Esophagus muscularis mucosa (tissue), 4 donors: ENCODE data around the gene SDR42E1. TPM values are rescaled to one million over a fixed set of nuclear protein-coding genes. Genes with fewer than 3 reads are reported as not detected.

ENCODE experiments used
- DNase-seq: peaks from one replicate; pipeline ENCODE4 v3.0.0-alpha.2; 2017; ENCODE audit errors: extremely low spot score
- H3K27ac ChIP-seq, 4 donors: fragments of 200-600 bp; sonication (generic); replicated peaks in 1 of 4; 1 replicate in 3 of 4; 2 replicates in 1 of 4; pipeline ENCODE4 v1.5.1; 2016 to 2019; ENCODE audit warnings: mild to moderate bottlenecking in 1 of 4
- H3K27me3 ChIP-seq, 4 donors: fragments of 200-600 bp; sonication (generic); one replicate each; pipeline versions ENCODE4 v1.5.1 to v1.6.0; 2016 to 2019
- H3K36me3 ChIP-seq, 4 donors: fragments of 200-600 bp; sonication (generic); one replicate each; pipeline ENCODE4 v1.5.1; 2016 to 2019
- H3K4me1 ChIP-seq, 4 donors: fragments of 200-600 bp; sonication (generic); one replicate each; pipeline ENCODE4 v1.5.1; 2016 to 2019
- H3K4me3 ChIP-seq, 4 donors: fragments of 200-600 bp; sonication (generic); 1 replicate in 2 of 4; 2 replicates in 2 of 4; pipeline ENCODE4 v1.5.1; 2016 to 2019; ENCODE audit warnings: mild to moderate bottlenecking in 4 of 4, moderate library complexity in 1 of 4
- H3K9me3 ChIP-seq, 4 donors: fragments of 200-600 bp; sonication (generic); 1 replicate in 3 of 4; 2 replicates in 1 of 4; pipeline ENCODE4 v1.5.1; 2016 to 2019
- CTCF ChIP-seq, 3 experiments: fragments of 200-600 bp in 2 of 3; fragments of 450-650 bp in 1 of 3; sonication (generic) in 2 of 3; IDR thresholded peaks; one replicate each; pipeline ENCODE4 v1.5.1; 2017 to 2019; ENCODE audit warnings: antibody characterized with exemption in 3 of 3, mild to moderate bottlenecking in 2 of 3, moderate library complexity in 1 of 3
- EP300 ChIP-seq: sonication (generic); formaldehyde crosslinking; IDR thresholded peaks from one replicate; pipeline ENCODE4 v1.6.1; 2017; ENCODE audit warnings: antibody characterized with exemption
- POLR2A ChIP-seq: fragments of 450-650 bp; IDR thresholded peaks from one replicate; pipeline ENCODE4 v1.6.1; 2017; ENCODE audit warnings: antibody characterized with exemption, moderate library complexity, mild to moderate bottlenecking, low read depth
- POLR2AphosphoS5 ChIP-seq, 2 donors: sonication (generic); formaldehyde crosslinking; IDR thresholded peaks; one replicate each; pipeline ENCODE4 v1.6.1; 2017; ENCODE audit warnings: antibody characterized with exemption in 2 of 2
- WGBS: methylation state at CpG from one replicate; pipeline ENCODE4 v1.1.5; 2018; 5-methylcytosine and 5-hydroxymethylcytosine counted together
- intact Hi-C: fragments of 100-400 bp; cut with DNase I; formaldehyde crosslinking; loops from one replicate; pipeline ENCODE4 v1.15.1; 2023
- total RNA-seq, 4 donors: library from RNA; depleted of rRNA; stranded (reverse); fragments of >200 nt; gene quantifications; one replicate each; pipeline versions ENCODE4 v1.1.0 to v1.2.1, GENCODE V29; 2016

Gene SDR42E1
- total RNA-seq, 4 donors from 2014 or later, result 0.66 to 1.3 (median 1.00) TPM

DNA sequence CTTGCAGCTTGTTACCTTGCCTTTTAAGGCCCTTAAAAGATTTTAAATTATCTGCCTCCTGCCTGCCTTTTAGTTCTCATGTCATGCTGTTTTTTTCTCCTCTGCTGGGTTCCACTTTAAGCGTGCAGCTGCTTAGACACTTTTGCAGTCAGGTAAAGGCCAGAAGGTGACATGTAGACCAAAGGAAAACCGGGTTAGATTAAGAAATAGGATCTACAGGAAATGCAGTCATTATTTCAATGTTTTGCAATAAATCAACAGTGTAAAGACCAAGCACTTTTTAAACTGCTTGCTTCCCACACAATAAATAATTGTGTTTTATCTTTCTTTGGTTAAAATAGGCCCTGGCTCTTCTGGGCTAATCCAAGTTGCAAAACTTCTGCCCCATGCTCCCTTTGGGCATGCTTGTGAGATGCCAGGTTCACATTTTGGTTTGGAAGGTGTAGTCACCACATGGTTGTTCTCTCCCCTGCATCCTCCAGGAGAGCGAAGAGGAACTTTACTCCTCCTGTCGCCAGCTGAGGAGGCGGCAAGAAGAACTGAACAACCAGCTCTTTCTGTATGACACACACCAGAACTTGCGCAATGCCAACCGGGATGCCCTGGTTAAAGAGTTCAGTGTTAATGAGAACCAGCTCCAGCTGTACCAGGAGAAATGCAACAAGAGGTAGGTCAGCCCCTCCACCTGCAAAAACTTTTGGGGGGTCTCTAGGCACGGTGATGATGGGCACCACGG is 54.9 kb downstream of the SDR42E1 start:
- Histone ChIP-seq H3K9me3 (peaks cover 0 to 15% (median 4%) of the 10 kb centered on the region in 4 donors), H3K4me1 (no peaks in the 10 kb centered on the region), H3K27me3 (no peaks in the 10 kb centered on the region), H3K27ac (no peak overlapping the region), H3K4me3 (no peak overlapping the region), H3K36me3 (peaks cover 0 to 9% (median 3%) of the 10 kb centered on the region in 4 donors)
- intact Hi-C loops, result no loop called here
- TF ChIP-seq CTCF (IDR thresholded peaks at IDR 0.05) (no peak), POLR2A (no peak), EP300 (no peak), POLR2AphosphoS5 (IDR thresholded peaks at IDR 0.05) (no peak)
- no peak for DNase-seq
- 81% methylated on average over 9 of the region's 9 CpGs for whole genome bisulfite sequencing

DNA sequence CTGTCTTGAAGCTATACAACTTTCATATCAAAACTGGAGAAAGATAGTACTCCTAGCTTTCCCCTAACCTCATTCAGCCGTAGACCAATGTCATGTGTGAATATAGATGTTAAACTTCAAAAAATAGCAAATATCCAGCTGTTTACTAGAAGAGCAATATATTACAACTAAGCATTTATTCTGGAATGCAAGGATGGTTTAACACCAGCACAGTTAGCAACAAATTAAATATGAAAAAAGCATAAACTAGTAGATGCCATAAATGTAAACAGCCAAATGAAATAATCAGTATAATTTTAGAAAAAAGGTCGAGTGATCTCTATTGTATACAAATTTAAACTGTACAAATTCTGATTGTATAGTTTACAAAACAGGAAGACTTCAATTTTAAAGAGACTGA is 59.7 kb downstream of the SDR42E1 start:
- TF ChIP-seq POLR2A, result no peak
- no peak for TF ChIP-seq EP300
- TF ChIP-seq POLR2AphosphoS5 (IDR thresholded peaks at IDR 0.05), result no peak
- no peak for TF ChIP-seq CTCF (IDR thresholded peaks at IDR 0.05)
- DNase-seq, result no peak
- Histone ChIP-seq H3K4me3 (no peak overlapping the region), H3K36me3 (peaks cover 0 to 11% (median 5%) of the 10 kb centered on the region in 4 donors), H3K27ac (no peak overlapping the region), H3K9me3 (peaks cover 0 to 22% (median 10%) of the 10 kb centered on the region in 4 donors), H3K27me3 (no peaks in the 10 kb centered on the region), H3K4me1 (no peaks in the 10 kb centered on the region)
- intact Hi-C loops, result no loop called here
- WGBS, result 58% methylated on average over 2 of the region's 2 CpGs

DNA sequence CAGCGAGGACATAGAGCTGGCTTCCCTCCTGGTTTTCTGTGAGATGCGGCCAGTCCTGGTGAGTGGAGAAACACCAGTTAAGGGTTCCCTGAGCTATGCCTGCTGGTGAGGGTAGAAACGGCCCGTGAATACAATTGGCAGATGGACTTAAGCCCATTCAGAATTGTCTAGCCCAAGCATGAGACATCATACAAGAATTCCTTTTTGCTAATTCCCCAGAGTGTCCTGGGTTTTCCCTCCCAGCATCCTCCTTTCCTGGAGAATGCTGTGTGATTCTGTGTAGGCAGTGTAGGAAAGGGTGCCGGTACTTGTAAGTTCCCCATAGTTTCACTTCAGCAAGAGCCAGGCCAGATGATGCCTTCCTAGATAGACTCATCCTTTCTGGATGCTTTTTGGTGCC is 65.1 kb downstream of the SDR42E1 start:
- no peaks in the 10 kb centered on the region for H3K4me1 ChIP-seq
- no peak overlapping the region for H3K4me3 ChIP-seq
- WGBS, result 94% methylated on average over 5 of the region's 5 CpGs
- TF ChIP-seq EP300, result no peak
- TF ChIP-seq CTCF (IDR thresholded peaks at IDR 0.05), result no peak
- no peak for TF ChIP-seq POLR2AphosphoS5 (IDR thresholded peaks at IDR 0.05)
- TF ChIP-seq POLR2A, result no peak
- no peak overlapping the region for H3K27ac ChIP-seq
- DNase-seq, result peak; percentile 68
- intact Hi-C loops, result no loop called here
- peaks cover 0 to 5% (median 4%) of the 10 kb centered on the region in 4 donors for H3K9me3 ChIP-seq
- H3K27me3 ChIP-seq, result no peaks in the 10 kb centered on the region
- peaks cover 0 to 20% (median 7%) of the 10 kb centered on the region in 4 donors for H3K36me3 ChIP-seq

DNA sequence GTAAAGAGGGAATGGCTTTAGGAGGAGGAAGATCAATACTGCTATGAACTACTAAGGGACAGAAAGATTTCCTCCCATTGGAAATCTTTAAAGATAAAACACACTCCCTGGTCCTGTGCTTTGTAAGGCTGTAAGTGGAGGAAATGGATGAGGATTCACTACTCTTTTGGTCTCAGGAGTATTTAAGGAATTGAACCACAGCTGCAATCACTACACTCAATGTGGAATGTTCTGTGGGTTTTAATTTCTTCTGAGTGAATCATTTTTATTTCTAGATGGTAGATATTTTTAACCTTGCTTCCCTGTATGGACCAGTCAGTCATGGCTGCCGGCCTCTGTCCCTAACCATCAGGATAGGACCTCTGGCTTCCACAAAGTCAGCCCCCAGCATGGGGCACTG is 65.6 kb downstream of the SDR42E1 start:
- H3K9me3 ChIP-seq, result no peaks in the 10 kb centered on the region
- DNase-seq, result no peak
- H3K4me1 ChIP-seq, result no peaks in the 10 kb centered on the region
- no peaks in the 10 kb centered on the region for H3K27me3 ChIP-seq
- TF ChIP-seq CTCF (IDR thresholded peaks at IDR 0.05) (no peak), POLR2AphosphoS5 (IDR thresholded peaks at IDR 0.05) (no peak), POLR2A (no peak), EP300 (no peak)
- H3K4me3 ChIP-seq, result no peak overlapping the region
- no peak overlapping the region for H3K27ac ChIP-seq
- intact Hi-C loops, result no loop called here
- WGBS, result 75% methylated on average over 1 of the region's 1 CpG
- H3K36me3 ChIP-seq, result peaks cover 0 to 20% (median 7%) of the 10 kb centered on the region in 4 donors
